GM12892 (cell line): ENCODE measurements around the gene PAX4.

Experiments used
- POLR2A ChIP-seq: IDR thresholded peaks from 2 replicates; pipeline ENCODE4 v1.6.1; 2011; ENCODE audit warnings: low read depth, low read length, control low read depth
- POLR2AphosphoS5 ChIP-seq: IDR thresholded peaks from 2 replicates; pipeline ENCODE4 v1.6.1; 2011; ENCODE audit warnings: low read depth, low read length, control low read depth

DNA sequence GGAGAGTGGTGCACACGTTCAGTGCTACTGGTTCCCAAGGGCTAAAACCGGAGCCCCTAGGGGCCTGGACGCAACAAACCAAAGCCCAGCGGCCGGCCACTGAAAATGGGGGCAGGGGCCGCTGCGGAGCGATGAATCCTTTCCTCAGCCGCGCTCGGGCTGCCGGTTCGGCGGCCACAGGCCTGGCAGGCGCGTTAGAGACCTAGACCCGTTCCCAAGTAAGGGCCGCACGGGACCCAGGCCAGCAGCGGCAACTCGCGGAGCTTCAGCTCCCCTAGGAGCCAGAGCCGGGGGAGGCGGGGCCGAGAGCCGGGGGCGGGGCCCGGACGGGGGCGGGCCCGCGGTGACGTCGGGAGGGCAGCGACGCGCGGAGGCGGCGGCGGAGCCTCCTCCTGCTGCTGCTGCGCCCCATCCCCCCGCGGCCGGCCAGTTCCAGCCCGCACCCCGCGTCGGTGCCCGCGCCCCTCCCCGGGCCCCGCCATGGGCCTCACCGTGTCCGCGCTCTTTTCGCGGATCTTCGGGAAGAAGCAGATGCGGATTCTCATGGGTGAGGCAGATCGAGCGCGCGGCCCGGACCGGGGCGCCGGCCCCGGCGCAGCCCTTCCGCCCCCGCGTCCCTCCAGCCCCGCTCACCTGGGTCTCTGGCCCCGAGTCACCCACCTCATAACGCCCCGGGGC, 29.8 kb downstream of the PAX4 start, which contains the start of gene ARF5:
- TF ChIP-seq POLR2AphosphoS5 (no peak), POLR2A (peak; percentile 67; the same call in 1 of the 2 replicates)
